Common myeloid progenitor, CD34-positive (primary cell): ENCODE results near the gene TTF1.

Experiments
- CTCF ChIA-PET: fragments of 350-600 bp; sonication (Branson Sonifier 250); formaldehyde crosslinking; loops from one replicate; lab custom pipeline; 2021; ENCODE audit warnings: antibody characterized with exemption; lab: Charles Lee
- POLR2A ChIA-PET: fragments of 350-600 bp; sonication (Branson Sonifier 250); formaldehyde crosslinking; loops from one replicate; lab custom pipeline; 2021; ENCODE audit warnings: antibody characterized with exemption; lab: Charles Lee
- DNase-seq, 3 donors: peaks; one replicate each; pipeline versions ENCODE4 v3.0.0 to v3.0.0-alpha.2; 2013
- H3K27ac ChIP-seq, 2 experiments: 1 replicate in 1 of 2; 2 replicates in 1 of 2; pipeline ENCODE4 v1.7.0; 2013; ENCODE audit warnings: inconsistent platforms in 2 of 2, low read length in 2 of 2, mild to moderate bottlenecking in 2 of 2, low read depth in 1 of 2, moderate library complexity in 1 of 2; ENCODE audit not compliant: severe bottlenecking in 2 of 2, insufficient read depth in 1 of 2, poor library complexity in 1 of 2
- H3K27me3 ChIP-seq, 5 experiments: replicated peaks in 2 of 5; 1 replicate in 3 of 5; 2 replicates in 2 of 5; pipeline versions ENCODE4 v1.6.1 to v1.7.0; 2013; ENCODE audit warnings: low read length in 4 of 5, mild to moderate bottlenecking in 2 of 5, moderate library complexity in 2 of 5, inconsistent platforms in 1 of 5; ENCODE audit not compliant: insufficient read depth in 5 of 5, control insufficient read depth in 4 of 5
- H3K36me3 ChIP-seq, 4 experiments: 1 replicate in 2 of 4; 2 replicates in 2 of 4; pipeline versions ENCODE4 v1.6.1 to v1.7.0; 2013; ENCODE audit warnings: low read length in 3 of 4, control low read depth in 1 of 4, mild to moderate bottlenecking in 1 of 4; ENCODE audit not compliant: control insufficient read depth in 4 of 4, insufficient read depth in 4 of 4
- H3K4me1 ChIP-seq, 4 experiments: 1 replicate in 3 of 4; 2 replicates in 1 of 4; pipeline versions ENCODE4 v1.6.1 to v1.7.1; 2013; ENCODE audit warnings: low read length in 3 of 4, mild to moderate bottlenecking in 3 of 4, control low read depth in 1 of 4, inconsistent platforms in 1 of 4, moderate library complexity in 1 of 4; ENCODE audit not compliant: control insufficient read depth in 4 of 4, insufficient read depth in 4 of 4; ENCODE audit errors: control extremely low read depth in 1 of 4
- H3K4me3 ChIP-seq, 7 experiments: 1 replicate in 4 of 7; 2 replicates in 3 of 7; pipeline versions ENCODE4 v1.5.1 to v1.7.0; 2013; ENCODE audit warnings: mild to moderate bottlenecking in 7 of 7, low read length in 6 of 7, moderate library complexity in 6 of 7, inconsistent platforms in 2 of 7, low read depth in 2 of 7, control low read depth in 1 of 7; ENCODE audit not compliant: insufficient read depth in 4 of 7, control insufficient read depth in 1 of 7; ENCODE audit errors: extremely low read depth in 1 of 7
- H3K9me3 ChIP-seq, 5 experiments: 1 replicate in 4 of 5; 2 replicates in 1 of 5; pipeline versions ENCODE4 v1.6.1 to v1.7.1; 2013; ENCODE audit warnings: low read length in 4 of 5, mild to moderate bottlenecking in 2 of 5, inconsistent platforms in 1 of 5, low read depth in 1 of 5, moderate library complexity in 1 of 5; ENCODE audit not compliant: control insufficient read depth in 4 of 5, insufficient read depth in 2 of 5; ENCODE audit errors: control extremely low read depth in 1 of 5
- WGBS: methylation state at CpG from one replicate; pipeline ENCODE4 v1.1.5; 2013; ENCODE audit not compliant: insufficient coverage; 5-methylcytosine and 5-hydroxymethylcytosine counted together

TTF1 gene

DNA sequence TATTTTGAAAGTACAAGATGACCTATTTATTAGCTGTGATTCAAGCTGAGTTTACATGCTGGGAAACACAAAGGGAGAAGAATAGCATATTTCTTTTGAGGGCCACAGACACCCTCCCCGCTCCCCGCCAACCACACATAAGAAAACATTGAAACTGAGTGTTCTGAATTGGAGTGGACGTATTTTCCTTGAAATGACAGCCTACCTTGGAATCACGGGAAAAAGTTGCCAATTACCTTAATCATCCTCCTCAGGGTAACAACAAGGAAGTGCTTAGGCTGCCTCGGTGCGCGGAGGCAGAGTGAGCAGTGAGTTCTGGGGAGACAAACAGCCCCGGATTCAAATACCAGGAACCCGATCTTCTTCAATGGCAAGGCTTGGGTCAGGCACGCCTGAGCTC, 34.8 kb upstream of the TTF1 start:
- DNase-seq = no peak
- WGBS = 62% methylated on average over 7 of the region's 10 CpGs
- no peaks in the 10 kb centered on the region for H3K9me3 ChIP-seq
- CTCF ChIA-PET = no interaction called here
- H3K27me3 ChIP-seq = peaks cover 0 to 33% (median 19%) of the 10 kb centered on the region in 5 experiments
- POLR2A ChIA-PET = no interaction called here
- H3K4me3 ChIP-seq = no peak overlapping the region
- peaks cover 0 to 5% (median 0%) of the 10 kb centered on the region in 4 experiments for H3K4me1 ChIP-seq
- no peak overlapping the region for H3K27ac ChIP-seq
- H3K36me3 ChIP-seq = no peaks in the 10 kb centered on the region

DNA sequence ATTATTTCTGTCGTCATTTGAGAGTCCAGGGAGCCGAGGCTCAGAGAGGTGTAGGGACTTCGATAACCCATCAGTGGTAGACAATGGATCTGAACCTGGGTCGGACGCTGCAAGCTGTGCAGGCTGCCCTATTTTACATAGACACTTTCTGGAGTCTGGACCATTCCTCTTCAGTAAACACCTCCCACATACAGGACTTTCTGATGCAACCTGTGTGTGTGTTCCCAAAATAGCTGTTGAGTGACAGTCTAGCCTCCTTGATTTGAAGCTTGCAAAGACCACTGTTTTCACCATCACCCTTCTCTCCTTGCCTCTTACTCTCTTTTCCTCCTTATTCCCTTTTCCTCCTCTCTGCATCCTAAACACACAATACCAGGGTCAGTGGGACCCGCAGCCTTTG, 34.1 kb upstream of the TTF1 start:
- whole genome bisulfite sequencing = 83% methylated on average over 5 of the region's 6 CpGs
- H3K27me3 ChIP-seq = peaks cover 0 to 36% (median 19%) of the 10 kb centered on the region in 5 experiments
- no peak overlapping the region for H3K27ac ChIP-seq
- peaks cover 0 to 5% (median 0%) of the 10 kb centered on the region in 4 experiments for H3K4me1 ChIP-seq
- H3K36me3 ChIP-seq = no peaks in the 10 kb centered on the region
- POLR2A ChIA-PET = no interaction called here
- CTCF ChIA-PET = no interaction called here
- no peak for DNase-seq
- no peaks in the 10 kb centered on the region for H3K9me3 ChIP-seq
- no peak overlapping the region for H3K4me3 ChIP-seq

DNA sequence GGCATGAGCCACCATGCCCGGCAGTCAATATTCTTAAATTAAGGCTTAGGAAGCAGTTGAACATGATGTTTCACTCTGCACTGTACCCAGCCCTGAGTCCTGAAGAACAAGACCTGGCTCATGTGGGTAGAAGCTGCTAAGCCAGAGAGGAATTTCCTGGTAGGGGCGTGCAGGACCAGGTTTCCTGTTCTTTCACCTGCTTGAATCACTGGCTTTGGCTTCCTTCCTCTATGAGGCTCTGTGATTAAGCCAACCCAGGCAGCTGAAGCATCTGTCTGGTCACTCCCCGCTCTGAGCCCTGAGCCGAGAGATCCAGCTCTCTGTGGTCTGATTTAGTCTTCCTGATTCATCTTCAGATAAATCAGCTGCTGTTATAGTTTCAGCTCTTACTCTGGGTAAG, 32.5 kb upstream of the TTF1 start:
- Histone ChIP-seq H3K36me3 (no peaks in the 10 kb centered on the region), H3K9me3 (no peaks in the 10 kb centered on the region), H3K4me3 (no peak overlapping the region), H3K27ac (no peak overlapping the region), H3K27me3 (peaks cover 0 to 46% (median 22%) of the 10 kb centered on the region in 5 experiments), H3K4me1 (peaks cover 0 to 4% (median 0%) of the 10 kb centered on the region in 4 experiments)
- WGBS = 69% methylated on average over 4 of the region's 4 CpGs
- no peak for DNase-seq
- CTCF ChIA-PET = no interaction called here
- POLR2A ChIA-PET = no interaction called here

DNA sequence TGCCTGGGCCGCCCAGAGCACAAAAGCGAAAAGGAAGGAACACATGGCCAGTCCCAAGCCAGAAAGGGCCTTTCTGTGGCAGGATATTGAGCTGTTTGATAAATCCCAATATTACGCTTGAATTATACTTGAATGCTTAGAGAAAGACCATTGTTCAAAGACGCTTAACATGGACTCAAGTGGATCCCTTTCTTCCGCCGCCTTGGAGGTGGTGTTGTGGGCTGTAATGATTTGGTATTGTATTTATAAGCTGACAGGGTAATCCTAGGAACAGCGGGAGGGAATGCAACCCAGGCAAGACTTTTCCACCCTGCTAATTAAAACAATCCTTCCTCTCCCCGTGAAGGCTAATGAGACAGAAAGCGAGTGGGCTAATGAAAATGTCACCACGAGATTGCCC, 28.2 kb upstream of the TTF1 start:
- Histone ChIP-seq H3K27me3 (peaks cover 4 to 44% (median 10%) of the 10 kb centered on the region in 5 experiments), H3K4me1 (no peaks in the 10 kb centered on the region), H3K27ac (no peak overlapping the region), H3K4me3 (no peak overlapping the region), H3K9me3 (peaks cover 0 to 4% (median 0%) of the 10 kb centered on the region in 5 experiments), H3K36me3 (no peaks in the 10 kb centered on the region)
- 94% methylated on average over 3 of the region's 10 CpGs for WGBS
- POLR2A ChIA-PET = no interaction called here
- CTCF ChIA-PET = no interaction called here
- DNase-seq = no peak

DNA sequence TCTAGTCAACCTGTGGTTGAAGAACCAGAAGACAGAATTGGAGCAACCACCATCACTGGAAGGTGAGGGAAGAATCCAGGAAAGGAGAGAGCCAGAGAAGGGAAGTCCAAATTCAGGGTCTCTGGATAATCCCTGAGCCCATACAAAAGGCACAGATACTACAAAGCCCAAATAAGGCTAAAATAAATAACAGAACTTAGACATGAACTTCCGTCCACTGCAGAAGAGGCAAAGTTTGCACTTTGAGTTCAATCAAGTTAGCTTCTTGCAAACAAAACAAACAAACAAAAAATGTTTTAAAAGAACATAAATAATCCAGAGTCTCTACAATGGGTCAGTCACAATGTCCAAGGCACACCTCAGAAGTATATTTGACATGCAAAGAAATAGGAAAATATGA, 24.4 kb upstream of the TTF1 start:
- Histone ChIP-seq H3K9me3 (peaks cover 0 to 4% (median 0%) of the 10 kb centered on the region in 5 experiments), H3K4me1 (no peaks in the 10 kb centered on the region), H3K27ac (no peak overlapping the region), H3K27me3 (peaks cover 6 to 65% (median 19%) of the 10 kb centered on the region in 5 experiments), H3K36me3 (no peaks in the 10 kb centered on the region), H3K4me3 (no peak overlapping the region)
- CTCF ChIA-PET = no interaction called here
- DNase-seq = no peak
- POLR2A ChIA-PET = no interaction called here
- no CpG with 5 or more reads among the region's 1 CpG for WGBS

DNA sequence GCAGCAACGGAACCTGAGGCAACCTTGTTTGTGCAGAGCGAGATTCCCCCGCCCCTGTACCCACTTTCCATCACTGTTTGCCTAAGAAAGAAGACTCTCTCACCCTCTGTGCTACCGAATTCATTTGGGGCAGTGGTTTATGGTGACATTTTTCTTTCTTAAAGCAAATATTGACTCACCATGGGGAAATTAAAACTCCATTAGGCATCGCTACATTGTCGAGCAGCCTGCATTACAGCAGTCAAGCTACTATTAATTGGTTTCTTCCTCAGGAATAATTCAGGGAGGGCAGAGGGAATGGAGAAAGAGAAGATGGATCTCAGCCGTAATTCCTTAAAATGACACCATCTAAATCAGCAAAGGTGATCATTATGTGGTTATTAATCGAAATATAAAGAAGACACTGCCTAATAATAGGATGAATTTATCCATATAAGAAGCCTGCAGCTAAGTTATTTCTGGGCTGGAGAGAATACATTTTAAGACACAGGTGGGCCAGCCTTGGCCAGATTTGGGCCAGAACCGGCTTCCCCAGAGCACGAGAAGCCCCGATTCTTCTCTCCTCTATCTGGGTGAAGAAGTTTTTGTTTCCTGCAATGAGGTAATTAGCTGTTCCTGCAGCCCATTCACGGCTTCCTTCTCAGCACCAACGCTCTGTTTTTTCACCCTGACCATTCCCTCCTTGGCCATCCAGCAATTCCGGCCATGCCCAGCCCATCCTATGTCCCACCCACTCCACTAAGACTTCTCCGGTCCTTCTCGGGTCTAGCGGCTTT, 20.2 kb upstream of the TTF1 start:
- Histone ChIP-seq H3K9me3 (peaks cover 0 to 4% (median 0%) of the 10 kb centered on the region in 5 experiments), H3K36me3 (no peaks in the 10 kb centered on the region), H3K27ac (no peak overlapping the region), H3K4me3 (no peak overlapping the region), H3K4me1 (no peaks in the 10 kb centered on the region), H3K27me3 (peaks cover 11 to 90% (median 29%) of the 10 kb centered on the region in 5 experiments)
- ChIA-PET POLR2A (no interaction called here), CTCF (interaction anchor here (1.1 kb wide), 1 partner anchor 134 kb away, joined by 3 read pairs; no protein-coding TSS in a partner anchor)
- 26% methylated on average over 8 of the region's 17 CpGs for WGBS
- no peak for DNase-seq

DNA sequence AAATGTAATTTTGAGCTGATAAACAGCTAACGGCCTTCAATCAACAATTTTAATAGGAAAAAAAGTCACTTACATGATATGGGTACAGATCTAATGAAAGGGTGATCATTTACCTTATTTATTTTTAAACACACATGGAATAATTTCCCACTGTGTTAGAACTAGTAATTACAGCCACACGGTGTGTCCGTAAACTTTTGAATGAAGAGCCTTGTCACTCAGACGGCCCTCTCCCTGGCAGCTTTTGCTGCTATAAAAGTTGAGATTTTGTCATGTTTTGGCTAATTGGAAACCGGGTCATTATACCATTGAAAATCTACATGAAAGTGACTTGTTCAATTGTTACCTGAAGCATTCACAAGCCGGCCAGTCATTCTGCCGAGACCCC, 19.0 kb upstream of the TTF1 start:
- H3K27ac ChIP-seq = no peak overlapping the region
- ChIA-PET POLR2A (no interaction called here), CTCF (interaction anchor here (1.1 kb wide), 1 partner anchor 12 kb away, joined by 3 read pairs; no protein-coding TSS in a partner anchor)
- no peaks in the 10 kb centered on the region for H3K9me3 ChIP-seq
- no peak for DNase-seq
- no CpG with 5 or more reads among the region's 7 CpGs for WGBS
- peaks cover 7 to 80% (median 25%) of the 10 kb centered on the region in 5 experiments for H3K27me3 ChIP-seq
- H3K4me3 ChIP-seq = no peak overlapping the region
- no peaks in the 10 kb centered on the region for H3K4me1 ChIP-seq
- H3K36me3 ChIP-seq = no peaks in the 10 kb centered on the region
